Melanocyte of skin (primary cell): Measurements from ENCODE around the gene OR52B4. TPM values are rescaled to one million over a fixed set of nuclear protein-coding genes. Genes with fewer than 3 reads are reported as not detected.

Source experiments
- total RNA-seq, 2 donors: library from RNA; depleted of rRNA; stranded (reverse); fragments of >200 nt; gene quantifications; 2 replicates each; pipeline ENCODE4 v1.2.3, GENCODE V29; 2012

The OR52B4 gene
- not detected for total RNA-seq

DNA sequence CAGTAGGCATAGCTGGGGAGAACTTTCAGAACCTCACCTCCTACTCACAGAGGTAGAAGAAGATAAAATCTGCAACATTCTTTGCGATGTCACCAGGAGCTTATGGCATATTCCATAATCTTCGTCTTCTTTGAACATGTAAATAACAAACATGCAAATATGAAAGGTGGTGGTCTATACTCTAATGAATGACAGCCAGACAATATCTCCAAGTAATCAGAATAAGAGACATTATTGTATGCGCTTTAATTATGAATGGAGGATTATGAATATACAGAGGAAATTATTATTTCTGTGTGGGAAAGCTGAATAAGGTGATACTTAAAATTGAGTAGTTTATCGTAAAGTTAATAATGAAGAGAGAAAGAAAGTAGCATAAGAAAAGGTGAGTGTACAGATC, at the start of gene OR52B4:
OR52B4 (minus strand) TSS at position 101 of the 400 bp plus-strand sequence; CDS start at position 10, 91 bp downstream.

GRCh38 chr11:4393209-4393857, 25.1 kb upstream of the OR52B4 start, which contains the start of gene TRIM21:
Gene TRIM21, minus strand, starts transcription at chr11:4393702. Its CDS starts 3,293 bp downstream, at chr11:4390409.

Other genes starting within 250 kb of the OR52B4 start
- 100 to 1,000 TPM in 1 of 2 donors, 10 to 100 TPM in 1; 57.5 to 100 TPM for gene TRIM21, start 25.3 kb upstream of the OR52B4 start, total RNA-seq
- gene OR52K2, start 80.9 kb upstream of the OR52B4 start, total RNA-seq, result under 1 TPM; 0.34 to 1.00 TPM
- gene OR52K1, start 114.3 kb upstream of the OR52B4 start, total RNA-seq, result under 1 TPM; under 0.01 TPM
- not detected for gene OR52M1, start 176.8 kb upstream of the OR52B4 start, total RNA-seq
- gene OR52I2, start 213.4 kb upstream of the OR52B4 start, total RNA-seq, result not detected
- gene OR52I1, start 225.7 kb upstream of the OR52B4 start, total RNA-seq, result not detected
- 10 to 100 TPM in 1 of 2 donors, 1 to 10 TPM in 1; 8.3 to 10.7 TPM for gene TRIM68, start 239.8 kb upstream of the OR52B4 start, total RNA-seq